GM12892 (cell line): Measurements from ENCODE around the gene CDH6.

Source experiments
- POLR2AphosphoS5 ChIP-seq: IDR thresholded peaks from 2 replicates; pipeline ENCODE4 v1.6.1; 2011; ENCODE audit warnings: low read depth, low read length, control low read depth
- TAF1 ChIP-seq: IDR thresholded peaks from 2 replicates; pipeline ENCODE4 v1.6.1; 2011; ENCODE audit warnings: low read depth, mild to moderate bottlenecking, control low read depth, low read length, borderline replicate concordance

- TF ChIP-seq TAF1 (no peak), POLR2AphosphoS5 (no peak)
Measured at GRCh38 chr5:31283326-31283725, 89.8 kb downstream of the CDH6 start.
